GM19328 (cell line): Measurements from ENCODE around the gene ZNF384.

Experiments used
- ATAC-seq: cut with Tn5 transposase; IDR thresholded peaks from one replicate; pipeline ENCODE4 v1.9.1; 2021; ENCODE audit warnings: mild to moderate bottlenecking, moderate library complexity; ENCODE audit not compliant: unreplicated experiment

The ZNF384 gene

GRCh38 chr12:6626654-6627283 lies 62.4 kb downstream of the ZNF384 start:
- ATAC-seq, result no peak

DNA sequence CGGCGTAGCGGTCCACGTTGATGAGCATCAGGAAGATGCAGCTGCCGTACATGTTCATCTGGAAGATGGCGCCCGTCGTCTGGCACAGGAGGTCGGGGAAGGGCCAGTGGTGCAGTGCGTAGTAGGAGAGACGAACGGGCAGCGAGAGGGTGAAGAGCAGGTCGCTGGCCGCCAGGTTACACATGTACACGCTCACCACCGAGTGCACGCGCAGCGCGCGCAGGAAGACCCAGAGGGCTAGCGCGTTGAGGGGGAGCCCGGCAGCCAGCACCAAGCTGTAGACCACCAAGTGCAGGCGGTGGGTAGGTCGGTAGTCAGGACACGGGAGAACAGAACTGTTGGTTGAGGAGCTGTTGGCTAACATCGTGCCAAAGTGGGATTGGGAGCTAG lies 68.3 kb downstream of the ZNF384 start:
- no peak for ATAC-seq

DNA sequence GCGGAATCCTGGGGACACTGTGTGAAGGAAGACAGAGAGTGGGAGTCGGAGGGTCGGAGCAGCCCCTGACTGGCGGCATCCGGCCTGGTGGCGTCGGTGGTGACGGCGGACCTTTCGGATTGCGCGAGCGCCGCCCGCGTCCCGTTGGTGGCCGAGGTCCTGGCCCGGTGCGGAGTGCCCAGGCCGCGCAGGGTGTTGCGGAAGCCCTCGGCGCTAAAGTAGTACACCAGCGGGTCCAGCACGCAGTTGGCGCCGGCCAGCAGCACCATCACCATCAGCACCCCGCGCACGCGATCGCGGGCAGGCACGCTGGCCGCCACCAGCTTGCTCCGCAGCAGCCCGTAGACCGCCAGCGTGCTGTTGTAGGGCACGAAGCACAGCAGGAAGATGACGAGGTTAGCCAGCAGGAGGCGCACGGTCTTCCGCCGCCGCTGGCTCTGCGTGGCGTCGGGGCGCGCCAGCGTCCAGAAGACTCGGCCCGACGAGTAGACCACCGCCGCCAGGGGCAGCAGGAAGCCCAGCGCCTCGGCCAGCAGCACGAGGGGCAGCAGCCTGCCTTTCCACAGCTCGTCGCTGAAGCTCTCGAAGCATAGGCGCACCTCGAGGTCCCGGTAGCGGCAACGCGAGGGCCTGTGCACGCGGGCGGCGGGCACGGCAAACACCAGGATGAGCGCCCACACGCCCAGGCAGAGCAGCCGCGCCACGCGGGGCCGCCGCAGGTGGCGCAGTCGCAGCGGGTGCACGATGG lies 68.9 kb downstream of the ZNF384 start:
- no peak for ATAC-seq

- no peak for ATAC-seq
These were observed 70.5 kb downstream of the ZNF384 start for GRCh38 chr12:6618483-6619225.
